ENCODE results near the gene LRRC73.

DNA sequence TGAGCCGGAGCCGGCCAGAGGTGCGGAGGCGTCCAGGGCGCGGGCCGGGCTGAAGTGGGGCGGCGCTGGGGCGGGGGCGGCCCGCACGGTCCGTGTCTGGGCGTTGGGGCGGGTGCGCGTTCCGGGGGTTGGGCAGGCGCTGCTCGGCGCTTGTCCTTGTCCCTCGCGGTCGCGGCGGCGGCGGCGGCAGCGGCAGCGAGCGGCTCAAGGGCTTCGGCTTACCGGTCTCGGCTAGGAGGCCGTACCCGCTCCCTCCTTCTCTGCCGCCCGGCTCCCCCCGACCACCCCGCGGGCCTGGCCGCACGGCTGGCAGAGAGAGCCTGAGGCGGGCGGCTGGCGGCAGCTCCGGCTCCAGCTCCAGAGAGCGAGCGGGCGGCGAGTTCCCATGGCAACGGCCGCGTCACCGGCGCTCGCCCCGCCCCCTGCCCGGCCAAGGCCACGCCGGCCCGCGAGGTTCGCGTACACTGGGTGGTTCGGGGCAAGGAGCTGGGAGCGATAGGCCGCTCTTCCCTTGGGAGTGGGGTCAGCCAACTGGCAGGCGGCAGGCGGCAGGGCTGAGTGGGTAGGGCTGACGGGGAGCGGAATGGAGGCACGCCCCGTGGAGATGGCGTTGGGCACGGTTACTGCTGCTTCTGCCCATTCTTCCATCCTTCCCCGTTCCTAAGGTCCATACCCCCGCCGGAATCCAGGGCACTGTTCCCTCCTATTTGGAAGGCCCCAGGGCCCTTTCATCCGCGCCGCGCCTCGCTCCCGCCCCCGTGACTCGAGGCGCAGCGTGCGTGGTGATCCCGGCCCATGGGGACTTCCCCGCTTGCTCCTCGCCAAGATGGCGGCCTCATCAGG is at the start of gene LRRC73:
- TF ChIP-seq CTCF (IDR thresholded peaks at IDR 0.05; ENCODE audit: borderline replicate concordance, extremely low read depth, low read length, poor library complexity, severe bottlenecking), result no peak
- TF ChIP-seq EZH2 (IDR thresholded peaks at IDR 0.05; ENCODE audit: borderline replicate concordance, low read depth, low read length, severe bottlenecking), result no peak
